ENCODE measurements around the gene RNF217.

Gene RNF217

DNA sequence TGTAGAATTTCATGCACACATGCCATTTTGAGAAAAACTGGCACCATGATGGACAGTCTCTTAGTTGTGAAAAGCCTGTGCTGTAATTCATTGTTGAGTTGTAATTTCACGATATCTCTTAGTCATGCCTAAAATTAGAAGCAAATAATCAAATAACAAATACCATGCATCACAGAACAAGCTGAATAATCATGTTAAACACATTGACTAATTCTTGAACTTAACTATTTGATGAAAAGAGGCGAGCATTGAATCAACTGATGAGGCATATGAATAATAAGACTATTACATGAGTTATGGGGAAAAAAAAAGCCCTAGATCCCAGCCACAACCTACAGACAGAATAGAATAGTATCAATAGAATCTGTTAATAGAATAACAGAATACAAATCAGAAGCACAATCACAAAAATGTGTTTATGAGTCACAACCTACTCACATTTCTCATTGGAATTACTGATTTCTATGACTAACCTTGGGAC is 14.2 kb upstream of the RNF217 start:
- Histone ChIP-seq H3K27ac (replicated peaks; ENCODE audit: low read length) (no peak overlapping the region), H3K79me1 (ENCODE audit: low read depth, low read length) (no peaks in the 10 kb centered on the region), H3K9me3 (replicated peaks in 1 of 2; ENCODE audit: control insufficient read depth in 2 of 2, insufficient read depth in 1 of 2, low read depth in 1 of 2, low read length in 2 of 2) (no peaks in the 10 kb centered on the region), H2BK12ac (ENCODE audit: low read length) (no peak overlapping the region), H2BK15ac (ENCODE audit: low read length) (no peak overlapping the region), H2AK5ac (ENCODE audit: low read depth, low read length) (no peak overlapping the region), H3K4me2 (ENCODE audit: insufficient read depth, low read length, poor library complexity, severe bottlenecking) (no peak overlapping the region), H3K36me3 (replicated peaks in 1 of 2; ENCODE audit: control insufficient read depth in 2 of 2, insufficient read depth in 2 of 2, low read length in 2 of 2) (no peaks in the 10 kb centered on the region), H3K4me3 (ENCODE audit: low read length in 2 of 2) (no peak overlapping the region), H2BK120ac (ENCODE audit: low read depth, low read length) (no peak overlapping the region), H2AFZ (ENCODE audit: low read length) (no peak overlapping the region), H3K4ac (ENCODE audit: low read length) (no peak overlapping the region), H4K8ac (ENCODE audit: low read depth, low read length) (no peak overlapping the region), H4K91ac (ENCODE audit: low read depth, low read length, poor library complexity) (no peak overlapping the region), H3K14ac (ENCODE audit: low read length) (no peak overlapping the region), H3K4me1 (ENCODE audit: control insufficient read depth in 2 of 2, insufficient read depth in 1 of 2, low read depth in 1 of 2, low read length in 2 of 2) (no peaks in the 10 kb centered on the region), H3K18ac (ENCODE audit: low read length) (no peak overlapping the region), H3K27me3 (ENCODE audit: control insufficient read depth in 3 of 3, insufficient read depth in 3 of 3, low read depth in 1 of 3, low read length in 3 of 3) (no peaks in the 10 kb centered on the region), H2BK5ac (ENCODE audit: low read length) (no peak overlapping the region), H3K9ac (ENCODE audit: low read depth, low read length, poor library complexity) (no peak overlapping the region), H3K23ac (ENCODE audit: low read depth, low read length, poor library complexity) (no peak overlapping the region)
- no peak for DNase-seq (ENCODE audit: low spot score)
- no CpG with 5 or more reads among the region's 2 CpGs for WGBS, 2 donors (ENCODE audit: extremely low coverage in 2 of 2, insufficient read length in 2 of 2, insufficient replicate concordance in 1 of 2)

- Histone ChIP-seq H2AFZ (ENCODE audit: low read length) (no peak overlapping the region), H3K23ac (ENCODE audit: low read depth, low read length, poor library complexity) (no peak overlapping the region), H3K27me3 (ENCODE audit: control insufficient read depth in 3 of 3, insufficient read depth in 3 of 3, low read depth in 1 of 3, low read length in 3 of 3) (no peaks in the 10 kb centered on the region), H2AK5ac (ENCODE audit: low read depth, low read length) (no peak overlapping the region), H2BK5ac (ENCODE audit: low read length) (no peak overlapping the region), H4K91ac (ENCODE audit: low read depth, low read length, poor library complexity) (no peak overlapping the region), H4K8ac (ENCODE audit: low read depth, low read length) (no peak overlapping the region), H3K27ac (replicated peaks; ENCODE audit: low read length) (no peak overlapping the region), H3K18ac (ENCODE audit: low read length) (no peak overlapping the region), H3K36me3 (replicated peaks in 1 of 2; ENCODE audit: control insufficient read depth in 2 of 2, insufficient read depth in 2 of 2, low read length in 2 of 2) (no peaks in the 10 kb centered on the region), H3K4ac (ENCODE audit: low read length) (no peak overlapping the region), H3K4me1 (ENCODE audit: control insufficient read depth in 2 of 2, insufficient read depth in 1 of 2, low read depth in 1 of 2, low read length in 2 of 2) (no peaks in the 10 kb centered on the region), H3K4me3 (ENCODE audit: low read length in 2 of 2) (no peak overlapping the region), H2BK12ac (ENCODE audit: low read length) (no peak overlapping the region), H3K9me3 (replicated peaks in 1 of 2; ENCODE audit: control insufficient read depth in 2 of 2, insufficient read depth in 1 of 2, low read depth in 1 of 2, low read length in 2 of 2) (no peaks in the 10 kb centered on the region), H2BK15ac (ENCODE audit: low read length) (no peak overlapping the region), H3K4me2 (ENCODE audit: insufficient read depth, low read length, poor library complexity, severe bottlenecking) (no peak overlapping the region), H3K9ac (ENCODE audit: low read depth, low read length, poor library complexity) (no peak overlapping the region), H3K79me1 (ENCODE audit: low read depth, low read length) (no peaks in the 10 kb centered on the region), H2BK120ac (ENCODE audit: low read depth, low read length) (no peak overlapping the region), H3K14ac (ENCODE audit: low read length) (no peak overlapping the region)
- WGBS, 2 donors (ENCODE audit: extremely low coverage in 2 of 2, insufficient read length in 2 of 2, insufficient replicate concordance in 1 of 2) = no CpG with 5 or more reads among the region's 3 CpGs
- no peak for DNase-seq (ENCODE audit: low spot score)
Observed at GRCh38 chr6:124949706-124950105, 12.5 kb upstream of the RNF217 start.

- no peak overlapping the region for H3K14ac ChIP-seq (ENCODE audit: low read length)
- peaks cover 0 to 6% of the 10 kb centered on the region in 2 donors for H3K4me1 ChIP-seq (ENCODE audit: control insufficient read depth in 2 of 2, insufficient read depth in 1 of 2, low read depth in 1 of 2, low read length in 2 of 2)
- no peak overlapping the region for H3K9ac ChIP-seq (ENCODE audit: low read depth, low read length, poor library complexity)
- no peaks in the 10 kb centered on the region for H3K9me3 ChIP-seq (replicated peaks in 1 of 2; ENCODE audit: control insufficient read depth in 2 of 2, insufficient read depth in 1 of 2, low read depth in 1 of 2, low read length in 2 of 2)
- no peak overlapping the region for H3K23ac ChIP-seq (ENCODE audit: low read depth, low read length, poor library complexity)
- H2AFZ ChIP-seq (ENCODE audit: low read length) = no peak overlapping the region
- no peak overlapping the region for H3K4ac ChIP-seq (ENCODE audit: low read length)
- no peak overlapping the region for H4K91ac ChIP-seq (ENCODE audit: low read depth, low read length, poor library complexity)
- H3K79me1 ChIP-seq (ENCODE audit: low read depth, low read length) = no peaks in the 10 kb centered on the region
- no peak overlapping the region for H3K27ac ChIP-seq (replicated peaks; ENCODE audit: low read length)
- no peaks in the 10 kb centered on the region for H3K36me3 ChIP-seq (replicated peaks in 1 of 2; ENCODE audit: control insufficient read depth in 2 of 2, insufficient read depth in 2 of 2, low read length in 2 of 2)
- H3K4me3 ChIP-seq (ENCODE audit: low read length in 2 of 2) = no peak overlapping the region
- no CpG with 5 or more reads among the region's 1 CpG for WGBS, 2 donors (ENCODE audit: extremely low coverage in 2 of 2, insufficient read length in 2 of 2, insufficient replicate concordance in 1 of 2)
- H2AK5ac ChIP-seq (ENCODE audit: low read depth, low read length) = no peak overlapping the region
- no peak overlapping the region for H2BK12ac ChIP-seq (ENCODE audit: low read length)
- no peak overlapping the region for H2BK5ac ChIP-seq (ENCODE audit: low read length)
- DNase-seq (ENCODE audit: low spot score) = no peak
- H2BK120ac ChIP-seq (ENCODE audit: low read depth, low read length) = no peak overlapping the region
- H2BK15ac ChIP-seq (ENCODE audit: low read length) = no peak overlapping the region
- H4K8ac ChIP-seq (ENCODE audit: low read depth, low read length) = no peak overlapping the region
- H3K27me3 ChIP-seq (ENCODE audit: control insufficient read depth in 3 of 3, insufficient read depth in 3 of 3, low read depth in 1 of 3, low read length in 3 of 3) = no peaks in the 10 kb centered on the region
- no peak overlapping the region for H3K18ac ChIP-seq (ENCODE audit: low read length)
- no peak overlapping the region for H3K4me2 ChIP-seq (ENCODE audit: insufficient read depth, low read length, poor library complexity, severe bottlenecking)
Observed at GRCh38 chr6:124953808-124954207, 8.4 kb upstream of the RNF217 start.

- Histone ChIP-seq H3K27ac (replicated peaks; ENCODE audit: low read length) (no peak overlapping the region), H4K8ac (ENCODE audit: low read depth, low read length) (peak overlapping the region; percentile 87), H3K4me1 (ENCODE audit: control insufficient read depth in 2 of 2, insufficient read depth in 1 of 2, low read depth in 1 of 2, low read length in 2 of 2) (peaks cover 0 to 6% of the 10 kb centered on the region in 2 donors), H3K36me3 (replicated peaks in 1 of 2; ENCODE audit: control insufficient read depth in 2 of 2, insufficient read depth in 2 of 2, low read length in 2 of 2) (no peaks in the 10 kb centered on the region), H3K4me2 (ENCODE audit: insufficient read depth, low read length, poor library complexity, severe bottlenecking) (no peak overlapping the region), H3K27me3 (ENCODE audit: control insufficient read depth in 3 of 3, insufficient read depth in 3 of 3, low read depth in 1 of 3, low read length in 3 of 3) (no peaks in the 10 kb centered on the region), H3K18ac (ENCODE audit: low read length) (peak overlapping the region; percentile 65), H2BK15ac (ENCODE audit: low read length) (no peak overlapping the region), H3K9me3 (replicated peaks in 1 of 2; ENCODE audit: control insufficient read depth in 2 of 2, insufficient read depth in 1 of 2, low read depth in 1 of 2, low read length in 2 of 2) (no peaks in the 10 kb centered on the region), H3K79me1 (ENCODE audit: low read depth, low read length) (no peaks in the 10 kb centered on the region), H2AFZ (ENCODE audit: low read length) (peak overlapping the region; percentile 56), H3K23ac (ENCODE audit: low read depth, low read length, poor library complexity) (no peak overlapping the region), H2BK120ac (ENCODE audit: low read depth, low read length) (no peak overlapping the region), H2BK12ac (ENCODE audit: low read length) (no peak overlapping the region), H3K14ac (ENCODE audit: low read length) (peak overlapping the region; percentile 87), H2BK5ac (ENCODE audit: low read length) (peak overlapping the region; percentile 21), H3K9ac (ENCODE audit: low read depth, low read length, poor library complexity) (no peak overlapping the region), H4K91ac (ENCODE audit: low read depth, low read length, poor library complexity) (no peak overlapping the region), H2AK5ac (ENCODE audit: low read depth, low read length) (peak overlapping the region; percentile 40), H3K4me3 (ENCODE audit: low read length in 2 of 2) (no peak overlapping the region), H3K4ac (ENCODE audit: low read length) (no peak overlapping the region)
- DNase-seq (ENCODE audit: low spot score) = no peak
- WGBS, 2 donors (ENCODE audit: extremely low coverage in 2 of 2, insufficient read length in 2 of 2, insufficient replicate concordance in 1 of 2) = no CpG with 5 or more reads among the region's 7 CpGs
Observed at GRCh38 chr6:124955108-124955856, 7.0 kb upstream of the RNF217 start.

Measured in neuronal stem cell (in vitro differentiated cells).